IMR-90 (cell line): Measurements from ENCODE around the gene PSORS1C2. TPM values are rescaled to one million over a fixed set of nuclear protein-coding genes. Genes with fewer than 3 reads are reported as not detected.

Source experiments
- ATAC-seq: fragments of 200-7000 bp; cut with Tn5 transposase; 2 replicates; pipeline ENCODE4 v1.9.1; 2020; ENCODE audit warnings: low read depth, mild to moderate bottlenecking, moderate library complexity
- BruUV-seq: library from RNA; stranded (reverse); fragments of 400-500 nt; replicated peaks from 2 replicates; lab custom pipeline; 2021; lab: Mats Ljungman, UMichigan
- CTCF ChIA-PET: fragments of 300-600 bp; formaldehyde crosslinking; extraction: SDS; loops from one replicate; lab custom pipeline; 2021; ENCODE audit warnings: antibody characterized with exemption; lab: Yijun Ruan, JAX
- POLR2A ChIA-PET: fragments of 300-600 bp; sonication (Branson Sonifier 250); formaldehyde crosslinking; loops from one replicate; lab custom pipeline; 2022; ENCODE audit warnings: antibody characterized with exemption; ENCODE audit not compliant: unreplicated experiment; lab: Charles Lee
- DNase-seq: peaks from one replicate; pipeline ENCODE4 v3.0.0; 2013
- H2AFZ ChIP-seq: replicated peaks from 2 replicates; pipeline ENCODE3; 2013; ENCODE audit warnings: low read length, mild to moderate bottlenecking; ENCODE audit not compliant: poor library complexity
- H2AK5ac ChIP-seq: 2 replicates; pipeline ENCODE4 v1.6.1; 2013; ENCODE audit warnings: low read depth, low read length, inconsistent platforms
- H2AK9ac ChIP-seq: replicated peaks from 2 replicates; pipeline ENCODE3; 2013; ENCODE audit warnings: mild to moderate bottlenecking, low read depth, low read length, moderate library complexity; ENCODE audit not compliant: poor library complexity
- H2BK120ac ChIP-seq: 2 replicates; pipeline ENCODE4 v1.6.1; 2013; ENCODE audit warnings: low read depth, low read length, inconsistent platforms
- H2BK15ac ChIP-seq: 3 replicates; pipeline ENCODE4 v1.6.1; 2013; ENCODE audit warnings: low read depth, low read length, inconsistent platforms
- H2BK20ac ChIP-seq: 2 replicates; pipeline ENCODE4 v1.6.1; 2013; ENCODE audit warnings: low read depth, mild to moderate bottlenecking, inconsistent platforms, low read length, moderate library complexity
- H2BK5ac ChIP-seq: 2 replicates; pipeline ENCODE4 v1.6.1; 2013; ENCODE audit warnings: mild to moderate bottlenecking, low read depth, low read length, inconsistent platforms; ENCODE audit not compliant: poor library complexity, severe bottlenecking
- H3K14ac ChIP-seq: replicated peaks from 2 replicates; pipeline ENCODE4 v1.6.1; 2013; ENCODE audit warnings: low read depth, low read length, inconsistent platforms
- H3K18ac ChIP-seq: 2 replicates; pipeline ENCODE4 v1.6.1; 2013; ENCODE audit warnings: low read depth, low read length, control low read depth
- H3K23ac ChIP-seq: 2 replicates; pipeline ENCODE4 v1.6.1; 2013; ENCODE audit warnings: low read depth, low read length, inconsistent platforms
- H3K27ac ChIP-seq: 2 replicates; pipeline ENCODE4 v1.5.1; 2013; ENCODE audit warnings: mild to moderate bottlenecking, control low read depth, low read length; ENCODE audit not compliant: insufficient read depth
- H3K27me3 ChIP-seq: 2 replicates; pipeline ENCODE4 v1.6.1; 2013; ENCODE audit warnings: low read length; ENCODE audit not compliant: control insufficient read depth, insufficient read depth
- H3K36me3 ChIP-seq: 2 replicates; pipeline ENCODE4 v1.6.1; 2013; ENCODE audit warnings: low read length, mixed read lengths; ENCODE audit not compliant: control insufficient read depth, insufficient read depth
- H3K4ac ChIP-seq: 2 replicates; pipeline ENCODE4 v1.6.1; 2013; ENCODE audit warnings: low read depth, low read length, inconsistent platforms
- H3K4me1 ChIP-seq: 2 replicates; pipeline ENCODE4 v1.6.1; 2013; ENCODE audit warnings: low read length, mixed read lengths; ENCODE audit not compliant: control insufficient read depth, insufficient read depth
- H3K4me2 ChIP-seq: 2 replicates; pipeline ENCODE4 v1.6.1; 2013; ENCODE audit warnings: low read depth, mild to moderate bottlenecking, control low read depth, low read length, moderate library complexity
- H3K4me3 ChIP-seq: 2 replicates; pipeline ENCODE4 v1.5.1; 2013; ENCODE audit warnings: low read depth, mild to moderate bottlenecking, control low read depth, low read length, moderate library complexity; ENCODE audit not compliant: insufficient read depth
- H3K56ac ChIP-seq: 2 replicates; pipeline ENCODE4 v1.6.1; 2013; ENCODE audit warnings: low read length, inconsistent platforms; ENCODE audit not compliant: insufficient read depth; ENCODE audit errors: extremely low read depth
- H3K79me1 ChIP-seq, 2 experiments: 2 replicates each; pipeline ENCODE4 v1.6.1; 2013; ENCODE audit warnings: low read length in 2 of 2, inconsistent platforms in 1 of 2, low read depth in 1 of 2
- H3K9ac ChIP-seq: 2 replicates; pipeline ENCODE4 v1.6.1; 2013; ENCODE audit warnings: low read depth, low read length, control low read depth
- H3K9me1 ChIP-seq: 2 replicates; pipeline ENCODE4 v1.6.1; 2013; ENCODE audit warnings: low read length, inconsistent platforms; ENCODE audit not compliant: insufficient read depth
- H3K9me3 ChIP-seq: 2 replicates; pipeline ENCODE4 v1.6.1; 2013; ENCODE audit warnings: low read length; ENCODE audit not compliant: control insufficient read depth, insufficient read depth
- H4K20me1 ChIP-seq: 2 replicates; pipeline ENCODE4 v1.6.1; 2013; ENCODE audit warnings: low read length, inconsistent platforms; ENCODE audit not compliant: insufficient read depth
- H4K5ac ChIP-seq: 2 replicates; pipeline ENCODE4 v1.6.1; 2013; ENCODE audit warnings: mild to moderate bottlenecking, low read depth, low read length, control low read depth
- H4K8ac ChIP-seq, 2 experiments: 2 replicates each; pipeline ENCODE4 v1.6.1; 2013; ENCODE audit warnings: low read depth in 2 of 2, low read length in 2 of 2, control low read depth in 1 of 2, inconsistent platforms in 1 of 2
- H4K91ac ChIP-seq: 2 replicates; pipeline ENCODE4 v1.6.1; 2013; ENCODE audit warnings: low read depth, low read length, inconsistent platforms; ENCODE audit not compliant: insufficient read depth
- BHLHE40 ChIP-seq: fragments of 150-350 bp; IDR thresholded peaks from 2 replicates; pipeline ENCODE4 v1.6.1; 2016; ENCODE audit warnings: mild to moderate bottlenecking, low read depth, low read length
- CHD1 ChIP-seq: IDR thresholded peaks from 2 replicates; pipeline ENCODE4 v1.6.1; 2012; ENCODE audit warnings: low read depth, low read length, improper control_type of control experiment
- CTCF ChIP-seq: conservative IDR thresholded peaks from 2 replicates; pipeline ENCODE4 v1.5.1; 2012; ENCODE audit warnings: mild to moderate bottlenecking, low read depth, low read length, improper control_type of control experiment
- MAFK ChIP-seq: IDR thresholded peaks from 2 replicates; pipeline ENCODE4 v1.6.1; 2012; ENCODE audit warnings: low read depth, low read length, improper control_type of control experiment
- MAZ ChIP-seq: IDR thresholded peaks from 2 replicates; pipeline ENCODE4 v1.6.1; 2012; ENCODE audit warnings: low read depth, mild to moderate bottlenecking, low read length, improper control_type of control experiment, moderate library complexity, borderline replicate concordance
- MXI1 ChIP-seq: IDR thresholded peaks from 2 replicates; pipeline ENCODE4 v1.6.1; 2012; ENCODE audit warnings: low read depth, mild to moderate bottlenecking, low read length, moderate library complexity, borderline replicate concordance
- POLR2A ChIP-seq: IDR thresholded peaks from 2 replicates; pipeline ENCODE4 v1.6.1; 2012; ENCODE audit warnings: mild to moderate bottlenecking, low read depth, low read length
- SMC3 ChIP-seq: fragments of 150-350 bp; IDR thresholded peaks from 2 replicates; pipeline ENCODE4 v1.6.1; 2016; ENCODE audit warnings: low read depth, mild to moderate bottlenecking, antibody characterized with exemption, low read length, moderate library complexity
- WGBS, 2 experiments: methylation state at CpG; one replicate each; pipeline versions ENCODE4 v1.1.5 to v1.1.7; 2013; ENCODE audit warnings: missing lambda C conversion rate in 2 of 2; ENCODE audit not compliant: insufficient read length in 1 of 2; ENCODE audit errors: extremely low coverage in 2 of 2; 5-methylcytosine and 5-hydroxymethylcytosine counted together
- dilution Hi-C: fragments of 300-500 bp; cut with HindIII; formaldehyde crosslinking; loops from one replicate; pipeline ENCODE4 v1.14.3; 2018; ENCODE audit warnings: low sequenced_read_pairs; ENCODE audit not compliant: unreplicated experiment
- in situ Hi-C: fragments of 300-500 bp; cut with MboI; formaldehyde crosslinking; loops from 3 replicates; pipeline ENCODE4 v1.14.3; 2019; ENCODE audit warnings: low sequenced_read_pairs, inconsistent platforms, mixed read lengths
- intact Hi-C: fragments of 100-400 bp; cut with micrococcal nuclease; formaldehyde crosslinking; loops from 2 replicates; pipeline ENCODE4 v1.10.0; 2022
- polyA plus RNA-seq, 3 experiments: library from polyadenylated mRNA; depleted of rRNA; stranded (reverse); fragments of >200 nt; gene quantifications; 2 replicates each; pipeline ENCODE4 v1.2.3, GENCODE V29; 2012; ENCODE audit warnings: low replicate concordance in 1 of 3
- total RNA-seq: library from RNA; depleted of rRNA; stranded (reverse); fragments of >200 nt; gene quantifications from 2 replicates; pipeline ENCODE4 v1.2.3, GENCODE V29; 2012
- TF ChIP-seq, protein P1 (sequence below): fragments of 150-350 bp; IDR thresholded peaks from 2 replicates; pipeline ENCODE4 v1.6.1; 2017; ENCODE audit warnings: mild to moderate bottlenecking, antibody characterized with exemption, low read length, low read depth

The PSORS1C2 gene
- total and polyA plus RNA-seq, 2 of the 4 experiments (the other 2 are of a cell fraction): not detected

- Histone ChIP-seq H3K36me3 (no peaks in the 10 kb centered on the region), H2BK5ac (no peak overlapping the region), H3K27me3 (peaks cover 11% of the 10 kb centered on the region), H3K56ac (no peak overlapping the region), H2AK5ac (no peak overlapping the region), H2BK15ac (no peak overlapping the region), H2BK20ac (no peak overlapping the region), H4K20me1 (no peaks in the 10 kb centered on the region; the same call in 1 of the 2 replicates), H3K79me1 (no peaks in the 10 kb centered on the region), H3K4me2 (no peak overlapping the region), H4K91ac (no peak overlapping the region), H3K9me3 (no peaks in the 10 kb centered on the region), H3K4ac (no peak overlapping the region), H3K14ac (no peak overlapping the region), H3K23ac (no peak overlapping the region), H2AFZ (no peak overlapping the region), H3K27ac (no peak overlapping the region), H2AK9ac (no peak overlapping the region), H4K8ac (no peak overlapping the region), H3K4me1 (no peaks in the 10 kb centered on the region), H2BK120ac (no peak overlapping the region), H3K9me1 (no peaks in the 10 kb centered on the region), H4K5ac (no peak overlapping the region), H3K9ac (no peak overlapping the region), H3K4me3 (no peak overlapping the region), H3K18ac (no peak overlapping the region)
- CTCF ChIA-PET: no interaction called here
- in situ Hi-C loops (no loop called here), intact Hi-C loops (no loop called here), dilution Hi-C loops (no loop called here)
- TF ChIP-seq MXI1 (no peak), CHD1 (no peak), MAFK (no peak), CTCF (no peak), BHLHE40 (no peak), MAZ (no peak), SMC3 (no peak), POLR2A (no peak)
- TF ChIP-seq, protein P1, sequence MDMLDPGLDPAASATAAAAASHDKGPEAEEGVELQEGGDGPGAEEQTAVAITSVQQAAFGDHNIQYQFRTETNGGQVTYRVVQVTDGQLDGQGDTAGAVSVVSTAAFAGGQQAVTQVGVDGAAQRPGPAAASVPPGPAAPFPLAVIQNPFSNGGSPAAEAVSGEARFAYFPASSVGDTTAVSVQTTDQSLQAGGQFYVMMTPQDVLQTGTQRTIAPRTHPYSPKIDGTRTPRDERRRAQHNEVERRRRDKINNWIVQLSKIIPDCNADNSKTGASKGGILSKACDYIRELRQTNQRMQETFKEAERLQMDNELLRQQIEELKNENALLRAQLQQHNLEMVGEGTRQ: no peak
- WGBS, 2 experiments: 60% methylated on average over 1 of the region's 6 CpGs; no CpG with 5 or more reads in 1 of the 2 experiments
- ATAC-seq (no peak), DNase-seq (no peak)
- POLR2A ChIA-PET: no interaction called here
- no TSS peak for BruUV-seq
These were observed 6.1 kb downstream of the PSORS1C2 start for GRCh38 chr6:31132806-31133205.
